ENCODE results near the gene FAM3B.

FAM3B gene

GRCh38 chr21:41317063-41317392 lies 427 bp downstream of the FAM3B start:
- H3K4me3 ChIP-seq (ENCODE audit: low read length): no peak overlapping the region
- no peak for DNase-seq (ENCODE audit: low read depth, low spot score)

- H3K4me3 ChIP-seq (ENCODE audit: low read length): no peak overlapping the region
- no peak for DNase-seq (ENCODE audit: low read depth, low spot score)
Measured at GRCh38 chr21:41317458-41317857, 857 bp downstream of the FAM3B start.

- no peak for DNase-seq (ENCODE audit: low read depth, low spot score)
- no peak overlapping the region for H3K4me3 ChIP-seq (ENCODE audit: low read length)
Measured at GRCh38 chr21:41318218-41318617, 1.6 kb downstream of the FAM3B start.

- no peak for DNase-seq (ENCODE audit: low read depth, low spot score)
- no peak overlapping the region for H3K4me3 ChIP-seq (ENCODE audit: low read length)
Measured at GRCh38 chr21:41319273-41319672, 2.7 kb downstream of the FAM3B start.

GRCh38 chr21:41321211-41321907 lies 4.8 kb downstream of the FAM3B start:
- DNase-seq (ENCODE audit: low read depth, low spot score): peak; percentile 72
- H3K4me3 ChIP-seq (ENCODE audit: low read length): no peak overlapping the region

- no peak overlapping the region for H3K4me3 ChIP-seq (ENCODE audit: low read length)
- DNase-seq (ENCODE audit: low read depth, low spot score): no peak
Measured at GRCh38 chr21:41321908-41322495, 5.4 kb downstream of the FAM3B start.

GRCh38 chr21:41322496-41323382 lies 6.1 kb downstream of the FAM3B start:
- DNase-seq (ENCODE audit: low read depth, low spot score): no peak
- H3K4me3 ChIP-seq (ENCODE audit: low read length): no peak overlapping the region

GRCh38 chr21:41325138-41325912 lies 8.7 kb downstream of the FAM3B start:
- no peak overlapping the region for H3K4me3 ChIP-seq (ENCODE audit: low read length)
- DNase-seq (ENCODE audit: low read depth, low spot score): no peak

- no peak overlapping the region for H3K4me3 ChIP-seq (ENCODE audit: low read length)
- DNase-seq (ENCODE audit: low read depth, low spot score): no peak
Measured at GRCh38 chr21:41326414-41327080, 9.9 kb downstream of the FAM3B start.

GRCh38 chr21:41327753-41328152 lies 11.2 kb downstream of the FAM3B start:
- no peak for DNase-seq (ENCODE audit: low read depth, low spot score)
- H3K4me3 ChIP-seq (ENCODE audit: low read length): no peak overlapping the region

- DNase-seq (ENCODE audit: low read depth, low spot score): no peak
- H3K4me3 ChIP-seq (ENCODE audit: low read length): no peak overlapping the region
Measured at GRCh38 chr21:41328660-41329607, 12.3 kb downstream of the FAM3B start.

GRCh38 chr21:41333752-41334151 lies 17.2 kb downstream of the FAM3B start:
- DNase-seq (ENCODE audit: low read depth, low spot score): no peak
- no peak overlapping the region for H3K4me3 ChIP-seq (ENCODE audit: low read length)

GRCh38 chr21:41337515-41337914 lies 20.9 kb downstream of the FAM3B start:
- DNase-seq (ENCODE audit: low read depth, low spot score): no peak

GRCh38 chr21:41338455-41338854 lies 21.9 kb downstream of the FAM3B start:
- no peak for DNase-seq (ENCODE audit: low read depth, low spot score)
- H3K4me3 ChIP-seq (ENCODE audit: low read length): no peak overlapping the region

More at GRCh38 chr21:41337515-41337914, 20.9 kb downstream of the FAM3B start:
- H3K4me3 ChIP-seq (ENCODE audit: low read length): no peak overlapping the region

GRCh38 chr21:41342035-41342434 lies 25.4 kb downstream of the FAM3B start:
- DNase-seq (ENCODE audit: low read depth, low spot score): no peak
- no peak overlapping the region for H3K4me3 ChIP-seq (ENCODE audit: low read length)

GRCh38 chr21:41344146-41344545 lies 27.5 kb downstream of the FAM3B start:
- no peak for DNase-seq (ENCODE audit: low read depth, low spot score)
- no peak overlapping the region for H3K4me3 ChIP-seq (ENCODE audit: low read length)

- no peak for DNase-seq (ENCODE audit: low read depth, low spot score)
- H3K4me3 ChIP-seq (ENCODE audit: low read length): no peak overlapping the region
Measured at GRCh38 chr21:41345356-41345755, 28.8 kb downstream of the FAM3B start.
